GM18868 (cell line): ENCODE measurements around the gene PRKN.
"Not testable (repeated sequence)": the region's sequence is repeated elsewhere in the genome, so short reads cannot be mapped to it uniquely, and the experiment has no call there.

ENCODE experiments used
- ATAC-seq: cut with Tn5 transposase; IDR thresholded peaks from one replicate; pipeline ENCODE4 v1.9.1; 2021; ENCODE audit warnings: mild to moderate bottlenecking, moderate library complexity; ENCODE audit not compliant: unreplicated experiment

PRKN gene

GRCh38 chr6:161542346-161542980 lies 1185.1 kb downstream of the PRKN start:
- no peak for ATAC-seq

- no peak for ATAC-seq
These were observed 1187.0 kb downstream of the PRKN start for GRCh38 chr6:161540532-161540931.

- ATAC-seq: peak; percentile 66
These were observed 1191.3 kb downstream of the PRKN start for GRCh38 chr6:161536224-161536630.

GRCh38 chr6:161534264-161534873 lies 1193.2 kb downstream of the PRKN start:
- ATAC-seq: no peak

- no peak for ATAC-seq
These were observed 1194.3 kb downstream of the PRKN start for GRCh38 chr6:161533266-161533665.

GRCh38 chr6:161532536-161532935 lies 1195.0 kb downstream of the PRKN start:
- no peak for ATAC-seq

- ATAC-seq: no peak
These were observed 1200.8 kb downstream of the PRKN start for GRCh38 chr6:161526794-161527193.

- no peak for ATAC-seq
These were observed 1204.2 kb downstream of the PRKN start for GRCh38 chr6:161523362-161523761.

- ATAC-seq: no peak
These were observed 1205.3 kb downstream of the PRKN start for GRCh38 chr6:161522276-161522675.

GRCh38 chr6:161511447-161512095 lies 1216.0 kb downstream of the PRKN start:
- ATAC-seq: no peak

GRCh38 chr6:161508341-161508740 lies 1219.2 kb downstream of the PRKN start:
- no peak for ATAC-seq

GRCh38 chr6:161507375-161507774 lies 1220.2 kb downstream of the PRKN start:
- ATAC-seq: no peak

GRCh38 chr6:161503570-161503969 lies 1224.0 kb downstream of the PRKN start:
- no peak for ATAC-seq

GRCh38 chr6:161498881-161499280 lies 1228.7 kb downstream of the PRKN start:
- ATAC-seq: no peak

- ATAC-seq: no peak
These were observed 1229.2 kb downstream of the PRKN start for GRCh38 chr6:161498359-161498758.

- no peak for ATAC-seq
These were observed 1230.6 kb downstream of the PRKN start for GRCh38 chr6:161496941-161497340.

- not testable (repeated sequence) for ATAC-seq
These were observed 1231.3 kb downstream of the PRKN start for GRCh38 chr6:161496271-161496670.

- no peak for ATAC-seq
These were observed 1233.0 kb downstream of the PRKN start for GRCh38 chr6:161494566-161494965.

GRCh38 chr6:161493576-161494118 lies 1233.9 kb downstream of the PRKN start:
- ATAC-seq: no peak

- no peak for ATAC-seq
These were observed 1237.8 kb downstream of the PRKN start for GRCh38 chr6:161489626-161490306.

GRCh38 chr6:161487694-161488093 lies 1239.9 kb downstream of the PRKN start:
- ATAC-seq: no peak

- ATAC-seq: no peak
These were observed 1240.4 kb downstream of the PRKN start for GRCh38 chr6:161487217-161487531.
